Fibroblast of lung (primary cell): ENCODE measurements around the gene ORC3. TPM values are rescaled to one million over a fixed set of nuclear protein-coding genes. Genes with fewer than 3 reads are reported as not detected.

Source experiments
- DNase-seq, 2 donors: peaks; one replicate each; pipeline versions ENCODE4 v3.0.0 to v3.0.0-alpha.2; 2010; ENCODE audit warnings: low read depth in 2 of 2
- H2AFZ ChIP-seq: 2 replicates; pipeline ENCODE4 v1.5.1; 2012; ENCODE audit warnings: low read length, control low read depth, inconsistent platforms
- H3K27ac ChIP-seq: 2 replicates; pipeline ENCODE4 v1.5.1; 2011; ENCODE audit warnings: low read length, control low read depth; ENCODE audit not compliant: insufficient read depth
- H3K27me3 ChIP-seq: 2 replicates; pipeline ENCODE4 v1.5.1; 2011; ENCODE audit warnings: mild to moderate bottlenecking, low read length; ENCODE audit not compliant: control insufficient read depth, insufficient read depth
- H3K36me3 ChIP-seq: 2 replicates; pipeline ENCODE4 v1.5.1; 2011; ENCODE audit warnings: low read length; ENCODE audit not compliant: control insufficient read depth, insufficient read depth
- H3K4me1 ChIP-seq: 2 replicates; pipeline ENCODE4 v1.5.1; 2011; ENCODE audit warnings: low read length; ENCODE audit not compliant: control insufficient read depth, insufficient read depth; ENCODE audit errors: extremely low read depth
- H3K4me2 ChIP-seq: 2 replicates; pipeline ENCODE4 v1.5.1; 2011; ENCODE audit warnings: low read length, control low read depth; ENCODE audit not compliant: insufficient read depth; ENCODE audit errors: extremely low read depth
- H3K4me3 ChIP-seq, 4 experiments: fragments of 200-600 bp in 1 of 4; sonication (generic) in 1 of 4; replicated peaks in 1 of 4; 2 replicates each; pipeline ENCODE4 v1.5.1; 2011 to 2016; ENCODE audit warnings: low read length in 4 of 4, low read depth in 3 of 4, mild to moderate bottlenecking in 3 of 4, control low read depth in 2 of 4, inconsistent platforms in 1 of 4, mixed read lengths in 1 of 4; ENCODE audit not compliant: insufficient read depth in 1 of 4; ENCODE audit errors: control extremely low read depth in 1 of 4
- H3K79me2 ChIP-seq: 2 replicates; pipeline ENCODE4 v1.5.1; 2012; ENCODE audit warnings: mild to moderate bottlenecking, low read length, inconsistent platforms; ENCODE audit not compliant: control insufficient read depth, insufficient read depth
- H3K9ac ChIP-seq: 2 replicates; pipeline ENCODE4 v1.5.1; 2011; ENCODE audit warnings: mild to moderate bottlenecking, low read length, control low read depth; ENCODE audit not compliant: insufficient read depth
- H3K9me3 ChIP-seq: 2 replicates; pipeline ENCODE4 v1.5.1; 2012; ENCODE audit warnings: low read depth, low read length; ENCODE audit not compliant: control insufficient read depth, insufficient read depth
- H4K20me1 ChIP-seq: 2 replicates; pipeline ENCODE4 v1.5.1; 2011; ENCODE audit warnings: low read length; ENCODE audit not compliant: control insufficient read depth, insufficient read depth; ENCODE audit errors: extremely low read depth
- EZH2 ChIP-seq: IDR thresholded peaks from 2 replicates; pipeline ENCODE4 v1.5.1; 2012; ENCODE audit warnings: low read length, control low read depth, mild to moderate bottlenecking; ENCODE audit errors: missing control alignments
- polyA plus RNA-seq, 2 donors: library from polyadenylated mRNA; depleted of rRNA in 1 of 2; stranded (reverse) in 1 of 2; unstranded in 1 of 2; fragments of >200 nt; gene quantifications; 2 replicates each; pipeline ENCODE4 v1.2.1, GENCODE V29; 2011 to 2012; ENCODE audit warnings: missing spikeins in 1 of 2
- total RNA-seq: library from RNA; depleted of rRNA; stranded (reverse); fragments of >200 nt; gene quantifications from 2 replicates; pipeline ENCODE4 v1.2.1, GENCODE V29; 2014
- TF ChIP-seq, protein P1 (sequence below), 2 donors: IDR thresholded peaks in 1 of 2; conservative IDR thresholded peaks in 1 of 2; 1 replicate in 1 of 2; 2 replicates in 1 of 2; pipeline ENCODE4 v1.5.1; 2011 to 2012; ENCODE audit warnings: low read length in 2 of 2, control low read depth in 1 of 2, inconsistent platforms in 1 of 2, low read depth in 1 of 2, mild to moderate bottlenecking in 1 of 2

The ORC3 gene
- total and polyA plus RNA-seq, 2 donors (not counting 1 experiment from before 2014, with no cell fraction given): 23.8 to 37.9 TPM

DNA sequence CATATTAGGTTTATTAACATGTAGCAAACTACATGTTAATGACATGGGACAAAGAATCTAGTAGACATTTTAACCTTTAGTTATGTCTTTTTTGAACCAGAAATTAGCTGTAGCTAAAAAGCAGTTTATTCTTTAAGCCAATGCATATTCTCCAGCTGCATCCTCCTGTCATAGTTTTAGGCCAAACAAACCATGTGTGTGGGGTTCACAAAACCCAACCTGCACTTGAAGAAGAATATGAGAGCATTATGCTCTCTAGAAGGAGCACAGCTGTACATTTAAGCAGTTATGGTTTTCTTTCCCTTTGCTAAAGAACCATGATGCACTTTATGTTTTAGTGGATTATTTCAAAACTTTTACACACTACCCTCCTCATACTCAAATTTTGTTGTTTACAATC lies 65.9 kb downstream of the ORC3 start:
- no peaks in the 10 kb centered on the region for H3K27me3 ChIP-seq
- no peak overlapping the region for H3K27ac ChIP-seq
- no peak for TF ChIP-seq EZH2
- TF ChIP-seq, protein P1, sequence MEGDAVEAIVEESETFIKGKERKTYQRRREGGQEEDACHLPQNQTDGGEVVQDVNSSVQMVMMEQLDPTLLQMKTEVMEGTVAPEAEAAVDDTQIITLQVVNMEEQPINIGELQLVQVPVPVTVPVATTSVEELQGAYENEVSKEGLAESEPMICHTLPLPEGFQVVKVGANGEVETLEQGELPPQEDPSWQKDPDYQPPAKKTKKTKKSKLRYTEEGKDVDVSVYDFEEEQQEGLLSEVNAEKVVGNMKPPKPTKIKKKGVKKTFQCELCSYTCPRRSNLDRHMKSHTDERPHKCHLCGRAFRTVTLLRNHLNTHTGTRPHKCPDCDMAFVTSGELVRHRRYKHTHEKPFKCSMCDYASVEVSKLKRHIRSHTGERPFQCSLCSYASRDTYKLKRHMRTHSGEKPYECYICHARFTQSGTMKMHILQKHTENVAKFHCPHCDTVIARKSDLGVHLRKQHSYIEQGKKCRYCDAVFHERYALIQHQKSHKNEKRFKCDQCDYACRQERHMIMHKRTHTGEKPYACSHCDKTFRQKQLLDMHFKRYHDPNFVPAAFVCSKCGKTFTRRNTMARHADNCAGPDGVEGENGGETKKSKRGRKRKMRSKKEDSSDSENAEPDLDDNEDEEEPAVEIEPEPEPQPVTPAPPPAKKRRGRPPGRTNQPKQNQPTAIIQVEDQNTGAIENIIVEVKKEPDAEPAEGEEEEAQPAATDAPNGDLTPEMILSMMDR (conservative IDR thresholded peaks at IDR 0.05 in 1 of 2, IDR thresholded peaks at IDR 0.05 in 1 of 2; ENCODE audit: low read depth in 1 of 2, low read length in 2 of 2): no peak
- H3K4me3 ChIP-seq: no peak overlapping the region
- H2AFZ ChIP-seq: no peak overlapping the region
- no peak for DNase-seq
- H3K4me1 ChIP-seq: peaks cover 9% of the 10 kb centered on the region
- H3K9ac ChIP-seq: no peak overlapping the region
- no peaks in the 10 kb centered on the region for H3K79me2 ChIP-seq
- H3K36me3 ChIP-seq: no peaks in the 10 kb centered on the region
- H3K9me3 ChIP-seq: no peaks in the 10 kb centered on the region
- H4K20me1 ChIP-seq: no peaks in the 10 kb centered on the region
- H3K4me2 ChIP-seq: no peak overlapping the region

- Histone ChIP-seq H3K4me2 (no peak overlapping the region), H3K4me3 (no peak overlapping the region), H3K36me3 (no peaks in the 10 kb centered on the region), H3K27me3 (no peaks in the 10 kb centered on the region), H3K4me1 (peaks cover 12% of the 10 kb centered on the region), H2AFZ (no peak overlapping the region), H3K79me2 (no peaks in the 10 kb centered on the region), H3K9me3 (no peaks in the 10 kb centered on the region), H4K20me1 (no peaks in the 10 kb centered on the region), H3K9ac (no peak overlapping the region), H3K27ac (no peak overlapping the region)
- DNase-seq: no peak
- TF ChIP-seq, protein P1 (conservative IDR thresholded peaks at IDR 0.05 in 1 of 2, IDR thresholded peaks at IDR 0.05 in 1 of 2; ENCODE audit: low read depth in 1 of 2, low read length in 2 of 2): no peak
- TF ChIP-seq EZH2: no peak
Observed at GRCh38 chr6:87656857-87657256, 66.9 kb downstream of the ORC3 start.

- no peak for TF ChIP-seq EZH2
- TF ChIP-seq, protein P1 (conservative IDR thresholded peaks at IDR 0.05 in 1 of 2, IDR thresholded peaks at IDR 0.05 in 1 of 2; ENCODE audit: low read depth in 1 of 2, low read length in 2 of 2): no peak
- H3K9ac ChIP-seq: no peak overlapping the region
- H2AFZ ChIP-seq: no peak overlapping the region
- no peak overlapping the region for H3K4me3 ChIP-seq
- H3K36me3 ChIP-seq: no peaks in the 10 kb centered on the region
- H4K20me1 ChIP-seq: no peaks in the 10 kb centered on the region
- peak; percentile 20 to 21 for DNase-seq
- peaks cover 12% of the 10 kb centered on the region for H3K4me1 ChIP-seq
- no peaks in the 10 kb centered on the region for H3K79me2 ChIP-seq
- H3K27ac ChIP-seq: no peak overlapping the region
- H3K27me3 ChIP-seq: no peaks in the 10 kb centered on the region
- no peak overlapping the region for H3K4me2 ChIP-seq
- no peaks in the 10 kb centered on the region for H3K9me3 ChIP-seq
Observed at GRCh38 chr6:87658516-87658915, 68.6 kb downstream of the ORC3 start.
